HG03095 (cell line): Measurements from ENCODE around the gene MVB12B.

Source experiments
- ATAC-seq: cut with Tn5 transposase; IDR thresholded peaks from one replicate; pipeline ENCODE4 v1.9.1; 2021; ENCODE audit warnings: moderate library complexity; ENCODE audit not compliant: unreplicated experiment

The MVB12B gene

GRCh38 chr9:126500600-126501382, 174.2 kb downstream of the MVB12B start:
- no peak for ATAC-seq

DNA sequence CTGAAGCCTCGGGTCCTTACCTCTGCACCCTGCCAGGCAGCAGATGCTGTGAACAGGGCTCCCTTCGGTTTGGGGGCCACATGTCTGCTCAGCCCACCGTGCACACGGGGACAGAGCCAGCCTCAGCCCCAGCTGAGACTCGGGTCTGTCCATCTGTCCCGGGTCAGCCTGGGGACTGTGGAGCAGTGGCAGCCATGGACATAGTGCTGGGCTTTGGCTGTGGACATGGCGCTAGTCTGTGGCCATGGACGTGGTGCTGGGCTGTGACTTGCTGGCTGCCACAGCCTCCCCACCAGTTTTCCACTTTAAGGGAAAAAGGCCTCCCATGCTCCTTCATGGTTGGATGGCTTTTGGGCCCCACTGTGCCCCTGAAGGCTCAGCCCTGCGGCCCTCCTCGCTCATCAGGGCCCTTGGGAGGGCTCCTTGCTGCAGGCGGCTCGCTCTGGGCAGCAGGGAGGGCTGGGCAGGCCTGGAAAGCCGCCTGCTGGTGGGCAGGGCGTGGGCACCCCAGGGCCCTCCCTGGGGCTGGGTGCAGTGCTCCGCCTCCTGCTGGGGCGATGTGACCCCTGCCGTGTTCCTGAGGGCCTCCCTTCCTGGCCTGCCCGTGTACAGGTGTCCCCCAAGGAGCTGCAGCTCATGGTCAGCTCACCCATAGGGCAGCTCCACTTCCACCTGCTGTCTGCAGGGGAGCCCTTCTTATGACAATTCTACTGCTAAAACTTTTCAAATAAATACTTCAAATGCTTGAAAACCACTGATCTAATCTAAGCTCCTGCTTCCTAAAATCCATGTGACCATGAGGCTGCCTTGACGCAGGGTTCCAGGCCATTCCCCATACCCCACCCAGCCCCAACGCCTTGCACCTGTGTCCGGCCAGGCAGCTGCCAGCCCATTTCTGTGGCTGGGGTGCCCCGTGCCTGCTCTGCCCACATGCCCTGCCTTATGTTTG, 175.0 kb downstream of the MVB12B start:
- no peak for ATAC-seq

GRCh38 chr9:126502417-126503332, 176.0 kb downstream of the MVB12B start:
- no peak for ATAC-seq

GRCh38 chr9:126503333-126504085, 176.9 kb downstream of the MVB12B start:
- ATAC-seq, result no peak

DNA sequence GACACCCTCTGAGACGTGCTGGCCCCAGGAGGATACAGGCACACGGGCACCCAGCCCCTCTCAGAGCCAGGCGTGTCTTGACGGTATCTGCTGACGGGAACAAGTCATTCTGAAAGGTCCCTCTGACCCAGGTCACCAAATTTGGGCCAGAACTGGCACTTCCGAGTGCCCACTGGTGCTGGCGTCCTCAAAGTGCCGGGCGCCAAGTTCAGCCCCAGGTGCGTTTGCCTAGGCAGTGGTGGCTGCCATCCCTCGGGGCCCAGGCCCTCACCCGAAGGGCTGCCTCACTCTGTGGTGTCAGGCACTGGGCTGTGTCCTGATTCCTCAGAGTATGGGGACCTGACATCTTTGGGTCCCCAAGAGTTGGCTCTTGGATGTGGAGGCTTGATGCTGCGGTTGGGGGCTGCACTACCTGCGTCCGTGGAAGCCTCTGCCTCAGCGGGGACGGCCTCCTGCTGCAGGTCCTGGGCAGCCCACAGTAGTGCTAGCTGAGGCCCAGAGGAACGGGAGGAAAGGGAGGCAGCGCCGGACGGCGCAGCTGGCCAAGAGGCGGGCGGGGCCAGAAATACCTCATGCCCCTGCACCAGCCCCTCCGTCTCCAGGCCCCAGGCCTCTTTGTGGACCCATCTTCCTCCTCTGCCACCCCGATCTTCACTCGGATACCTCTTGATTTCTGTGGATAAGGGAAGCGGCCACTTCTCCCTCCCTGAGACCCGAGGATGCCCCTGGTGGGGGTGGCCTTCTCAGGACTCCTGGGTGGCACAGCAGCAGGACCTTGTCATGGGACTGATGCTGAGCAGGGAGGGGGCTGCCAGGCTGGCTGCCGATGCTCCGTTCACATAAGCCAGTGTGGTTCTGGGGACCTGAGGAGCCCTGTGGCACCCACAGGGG, 177.7 kb downstream of the MVB12B start:
- no peak for ATAC-seq

DNA sequence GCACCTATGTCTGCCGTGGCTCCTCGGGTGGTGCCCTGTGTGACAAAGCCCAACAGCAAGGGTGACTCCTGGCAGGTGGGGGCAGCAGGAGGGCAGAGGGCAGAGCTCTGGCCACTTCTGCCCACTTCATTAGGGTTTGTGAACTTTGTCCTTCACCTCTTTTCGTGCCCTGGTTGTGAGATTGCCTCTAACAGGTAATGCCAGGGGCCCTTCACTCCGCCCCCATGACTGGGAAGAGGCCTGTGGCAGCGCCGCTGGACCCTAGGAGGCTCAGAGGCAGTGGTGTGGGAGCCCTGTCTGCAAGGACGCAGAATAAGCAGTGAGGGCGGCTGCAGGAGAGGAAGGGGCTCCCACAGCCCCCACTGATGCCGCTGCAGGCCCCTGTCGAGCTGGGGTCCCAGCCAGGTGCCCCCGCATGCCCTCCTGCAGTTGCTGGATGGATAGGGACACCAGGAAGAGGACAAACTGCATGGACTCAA, 178.4 kb downstream of the MVB12B start:
- no peak for ATAC-seq

DNA sequence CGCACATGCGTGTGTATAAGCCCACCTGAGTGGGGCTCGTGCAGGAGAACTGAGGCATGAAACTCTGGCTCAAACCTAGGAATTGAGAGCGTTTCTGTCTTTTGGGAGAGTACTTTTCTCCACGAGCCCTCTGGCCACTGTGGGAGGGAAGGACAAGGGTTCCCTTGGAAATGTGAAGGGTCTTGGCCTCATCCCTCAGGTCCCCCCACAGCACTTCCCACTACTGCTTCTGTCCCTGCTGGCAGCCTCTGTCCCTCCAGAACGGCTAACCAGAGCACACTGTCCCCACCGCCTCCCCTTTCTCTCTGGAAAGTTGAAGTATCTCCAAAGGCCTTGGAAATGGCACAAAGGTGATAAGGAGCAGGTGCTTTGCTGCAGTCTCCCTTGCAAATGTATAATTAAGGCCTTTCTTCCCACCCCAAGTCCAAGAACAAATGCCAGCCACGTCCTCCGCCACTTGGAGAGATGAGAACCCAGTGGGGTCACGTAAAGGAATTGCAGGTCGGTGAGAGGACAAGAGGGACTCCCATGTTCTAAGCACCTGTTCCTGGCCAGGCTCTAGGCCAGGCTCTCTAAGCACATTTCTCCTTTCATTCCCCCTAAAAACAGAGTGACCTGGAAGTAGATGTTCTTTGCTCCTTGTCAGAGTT, 179.2 kb downstream of the MVB12B start:
- no peak for ATAC-seq

DNA sequence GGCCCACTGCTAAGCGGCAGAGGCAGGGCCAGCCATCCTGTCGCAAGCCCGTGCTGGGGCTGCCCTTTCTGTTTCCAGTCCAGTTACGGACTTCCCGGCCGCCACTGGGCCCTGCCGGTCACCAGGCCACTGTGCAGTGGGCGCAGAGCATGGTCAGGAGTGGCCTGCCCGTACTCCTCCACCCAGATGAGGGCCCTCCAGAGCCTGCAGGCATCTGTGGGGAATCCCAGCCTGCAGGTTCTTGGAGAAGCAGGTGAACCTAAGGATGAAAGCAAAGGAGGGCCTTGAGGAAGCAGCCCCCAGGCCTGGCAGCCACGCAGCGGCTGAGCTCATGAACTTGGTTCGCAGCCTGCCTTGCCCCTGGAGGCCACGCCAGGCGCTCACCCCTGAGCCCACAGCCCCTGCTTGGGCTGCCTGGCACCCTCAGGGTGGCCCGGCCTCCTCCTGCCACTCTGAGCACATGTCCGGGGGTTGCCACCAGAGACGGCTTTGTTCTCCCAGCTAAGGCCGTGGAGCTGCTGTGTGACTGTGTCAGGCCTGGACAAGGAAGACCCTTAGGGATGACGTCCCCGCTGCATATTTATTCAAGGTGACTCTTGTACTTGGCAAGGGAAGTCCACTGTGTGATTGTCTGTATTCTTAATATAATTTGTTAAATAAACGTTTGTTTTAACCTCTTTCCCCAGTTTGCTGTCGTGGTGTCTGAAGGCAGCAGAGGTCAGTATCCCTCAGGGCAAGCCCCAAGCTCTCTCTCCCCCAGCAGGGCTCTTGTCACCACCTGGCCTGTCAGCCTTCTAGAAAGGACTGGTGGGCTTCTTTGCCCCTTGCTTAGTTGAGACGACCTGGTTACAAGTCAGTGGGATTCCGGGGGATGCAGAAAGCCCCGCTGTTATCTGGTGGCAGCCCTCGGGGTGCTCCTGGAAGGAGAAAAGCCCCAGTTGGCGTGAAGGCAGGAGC, 180.0 kb downstream of the MVB12B start:
- no peak for ATAC-seq

- ATAC-seq, result no peak
Observed at GRCh38 chr9:126507318-126508109, 180.9 kb downstream of the MVB12B start.

GRCh38 chr9:126508171-126508591, 181.6 kb downstream of the MVB12B start:
- no peak for ATAC-seq

DNA sequence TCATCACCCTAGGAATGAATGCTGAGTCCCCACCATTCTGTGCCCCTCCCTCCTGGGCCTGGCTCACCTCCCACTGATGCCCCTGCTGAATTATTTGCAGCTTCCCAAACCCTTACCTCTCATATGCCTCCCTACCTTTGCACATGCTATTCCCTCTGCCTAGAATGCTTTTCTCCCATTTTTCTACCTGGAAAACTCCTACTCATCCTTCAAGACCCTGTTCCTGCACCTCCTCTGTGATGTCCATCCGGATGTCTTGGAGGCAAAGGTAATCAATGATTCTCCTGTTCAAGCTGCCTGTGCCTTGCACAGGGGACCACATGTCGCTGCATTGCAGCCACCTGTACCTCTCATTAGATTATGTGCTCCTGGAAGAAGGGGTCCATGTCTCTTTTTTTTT, 182.3 kb downstream of the MVB12B start:
- ATAC-seq, result no peak

DNA sequence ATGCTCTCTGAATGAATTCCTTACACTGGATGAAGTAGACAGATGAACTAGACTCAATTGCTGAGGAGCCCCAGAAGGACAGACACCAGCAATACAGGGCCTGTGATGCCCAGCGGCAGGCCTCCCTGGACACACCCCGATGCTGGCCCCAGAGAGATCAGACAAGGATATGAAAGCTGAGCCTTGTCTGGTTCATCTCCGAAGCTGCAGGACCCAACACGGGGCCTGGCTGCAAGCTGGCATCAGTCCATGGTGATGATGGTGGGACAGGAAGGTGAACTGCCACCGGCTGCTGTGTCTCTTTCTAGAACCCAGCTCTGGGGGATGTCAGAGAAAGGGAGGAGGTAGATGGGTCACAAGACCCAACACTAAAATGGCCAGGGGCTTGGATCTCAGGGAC, 183.1 kb downstream of the MVB12B start:
- ATAC-seq, result no peak

- ATAC-seq, result no peak
Observed at GRCh38 chr9:126510564-126510963, 183.9 kb downstream of the MVB12B start.

GRCh38 chr9:126511411-126511810, 184.8 kb downstream of the MVB12B start:
- ATAC-seq, result no peak

DNA sequence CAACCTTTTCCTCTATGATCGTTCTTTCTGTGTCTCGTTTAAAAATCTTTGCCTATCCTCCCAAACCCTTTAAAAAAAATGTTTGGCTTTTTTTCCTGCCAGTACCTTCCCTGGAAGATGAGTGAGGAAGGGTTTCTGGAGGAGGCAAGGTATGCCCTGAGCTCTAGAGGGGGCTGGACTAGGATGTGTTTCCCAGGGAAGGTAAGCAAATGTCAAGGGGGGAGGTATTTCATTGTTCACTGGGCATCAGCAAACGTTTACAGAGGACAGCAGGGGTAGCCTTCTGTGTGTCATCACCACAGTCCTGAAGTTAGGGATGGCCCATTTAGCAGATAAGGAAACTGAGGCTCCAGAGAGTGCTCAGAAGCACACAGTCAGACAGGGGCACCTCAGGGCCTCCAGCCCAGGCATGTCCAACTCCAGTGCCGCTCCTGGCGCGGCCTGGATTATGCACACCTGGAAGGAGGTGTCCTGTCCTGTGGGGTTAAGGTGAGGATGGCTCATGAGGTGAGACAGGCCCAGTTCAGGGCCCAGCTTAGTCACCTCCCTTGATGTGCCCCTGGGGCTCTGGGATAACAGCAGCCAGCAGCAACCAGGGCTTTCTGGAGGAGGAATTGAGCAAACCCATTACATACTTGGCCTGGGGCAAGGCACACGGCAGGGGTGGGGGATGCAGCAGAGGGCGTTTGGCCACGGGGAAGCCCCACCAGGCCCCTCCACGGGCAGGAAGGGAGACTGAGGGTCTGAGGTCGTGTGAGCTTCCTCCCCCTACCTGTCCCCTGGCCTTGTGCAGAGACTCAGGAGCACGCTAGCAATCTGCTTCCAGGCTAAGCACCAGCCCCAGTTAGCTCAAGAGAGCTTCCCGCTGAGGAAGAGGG, 186.8 kb downstream of the MVB12B start:
- ATAC-seq, result no peak
